ENCODE data around the gene CD101.
"Not testable (repeated sequence)": the region's sequence is repeated elsewhere in the genome, so short reads cannot be mapped to it uniquely, and the experiment has no call there.

Gene CD101

GRCh38 chr1:117001254-117001927 lies at the start of gene CD101:
Gene CD101, plus strand, starts transcription at chr1:117001760. Its CDS starts 58 bp downstream, at chr1:117001818.
- no peak for DNase-seq (ENCODE audit: low read depth)

GRCh38 chr1:116952738-116953275 lies 48.8 kb upstream of the CD101 start:
- DNase-seq (ENCODE audit: low read depth) = no peak

GRCh38 chr1:116954440-116954839 lies 47.1 kb upstream of the CD101 start:
- no peak for DNase-seq (ENCODE audit: low read depth)

GRCh38 chr1:116956378-116956777 lies 45.2 kb upstream of the CD101 start:
- DNase-seq (ENCODE audit: low read depth) = no peak

- DNase-seq (ENCODE audit: low read depth) = no peak
Measured at GRCh38 chr1:116957646-116958045, 43.9 kb upstream of the CD101 start.

- no peak for DNase-seq (ENCODE audit: low read depth)
Measured at GRCh38 chr1:116958110-116958509, 43.5 kb upstream of the CD101 start.

- no peak for DNase-seq (ENCODE audit: low read depth)
Measured at GRCh38 chr1:116958977-116959376, 42.6 kb upstream of the CD101 start.

GRCh38 chr1:116961606-116962005 lies 40.0 kb upstream of the CD101 start:
- no peak for DNase-seq (ENCODE audit: low read depth)

GRCh38 chr1:116962987-116963639 lies 38.4 kb upstream of the CD101 start:
- no peak for DNase-seq (ENCODE audit: low read depth)

GRCh38 chr1:116966791-116967190 lies 34.8 kb upstream of the CD101 start:
- no peak for DNase-seq (ENCODE audit: low read depth)

GRCh38 chr1:116968724-116969123 lies 32.8 kb upstream of the CD101 start:
- DNase-seq (ENCODE audit: low read depth) = no peak

- DNase-seq (ENCODE audit: low read depth) = no peak
Measured at GRCh38 chr1:116971258-116971860, 30.2 kb upstream of the CD101 start.

- no peak for DNase-seq (ENCODE audit: low read depth)
Measured at GRCh38 chr1:116971965-116972673, 29.4 kb upstream of the CD101 start.

GRCh38 chr1:116972674-116973030 lies 28.9 kb upstream of the CD101 start:
- no peak for DNase-seq (ENCODE audit: low read depth)

- not testable (repeated sequence) for DNase-seq (ENCODE audit: low read depth)
Measured at GRCh38 chr1:116980309-116980708, 21.3 kb upstream of the CD101 start.

GRCh38 chr1:116981521-116982037 lies 20.0 kb upstream of the CD101 start:
- DNase-seq (ENCODE audit: low read depth) = no peak

GRCh38 chr1:116982319-116983004 lies 19.1 kb upstream of the CD101 start:
- no peak for DNase-seq (ENCODE audit: low read depth)

GRCh38 chr1:116983112-116983511 lies 18.4 kb upstream of the CD101 start:
- no peak for DNase-seq (ENCODE audit: low read depth)

GRCh38 chr1:116983678-116984077 lies 17.9 kb upstream of the CD101 start:
- no peak for DNase-seq (ENCODE audit: low read depth)

GRCh38 chr1:116984406-116985160 lies 17.0 kb upstream of the CD101 start:
- no peak for DNase-seq (ENCODE audit: low read depth)
